ENCODE results near the gene ABLIM2. TPM values are rescaled to one million over a fixed set of nuclear protein-coding genes. Genes with fewer than 3 reads are reported as not detected.

The ABLIM2 gene
- total and polyA plus RNA-seq, 2 of the 13 experiments (the other 11 are each of a cell fraction or from before 2014, with no cell fraction given): 0.20 to 0.37 TPM

DNA sequence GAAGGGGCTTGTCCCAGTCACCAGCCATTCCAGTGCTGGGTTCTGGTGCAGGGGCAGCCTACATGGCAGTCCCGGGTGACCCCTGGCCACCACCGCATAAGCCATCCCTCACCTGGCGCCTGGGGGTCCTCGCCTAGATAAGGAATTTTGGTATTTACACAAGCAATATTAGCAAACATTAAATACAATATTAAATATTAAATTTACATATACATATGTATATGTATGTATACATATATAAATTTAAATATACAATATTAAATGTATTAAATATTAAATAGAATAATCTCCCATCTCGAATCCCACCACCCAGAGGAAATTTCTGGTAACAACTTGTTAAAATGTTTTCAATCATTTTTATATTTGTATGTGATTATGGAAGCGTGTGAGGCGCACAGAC lies 114.4 kb downstream of the ABLIM2 start (continued):
- TF ChIP-seq CBX2 (IDR thresholded peaks at IDR 0.05; ENCODE audit: low read depth, low read length): no peak
- no peak for TF ChIP-seq CBX2 (CRISPR knock-in tag; IDR thresholded peaks at IDR 0.05; ENCODE audit: low read depth)
- TF ChIP-seq, protein P1, sequence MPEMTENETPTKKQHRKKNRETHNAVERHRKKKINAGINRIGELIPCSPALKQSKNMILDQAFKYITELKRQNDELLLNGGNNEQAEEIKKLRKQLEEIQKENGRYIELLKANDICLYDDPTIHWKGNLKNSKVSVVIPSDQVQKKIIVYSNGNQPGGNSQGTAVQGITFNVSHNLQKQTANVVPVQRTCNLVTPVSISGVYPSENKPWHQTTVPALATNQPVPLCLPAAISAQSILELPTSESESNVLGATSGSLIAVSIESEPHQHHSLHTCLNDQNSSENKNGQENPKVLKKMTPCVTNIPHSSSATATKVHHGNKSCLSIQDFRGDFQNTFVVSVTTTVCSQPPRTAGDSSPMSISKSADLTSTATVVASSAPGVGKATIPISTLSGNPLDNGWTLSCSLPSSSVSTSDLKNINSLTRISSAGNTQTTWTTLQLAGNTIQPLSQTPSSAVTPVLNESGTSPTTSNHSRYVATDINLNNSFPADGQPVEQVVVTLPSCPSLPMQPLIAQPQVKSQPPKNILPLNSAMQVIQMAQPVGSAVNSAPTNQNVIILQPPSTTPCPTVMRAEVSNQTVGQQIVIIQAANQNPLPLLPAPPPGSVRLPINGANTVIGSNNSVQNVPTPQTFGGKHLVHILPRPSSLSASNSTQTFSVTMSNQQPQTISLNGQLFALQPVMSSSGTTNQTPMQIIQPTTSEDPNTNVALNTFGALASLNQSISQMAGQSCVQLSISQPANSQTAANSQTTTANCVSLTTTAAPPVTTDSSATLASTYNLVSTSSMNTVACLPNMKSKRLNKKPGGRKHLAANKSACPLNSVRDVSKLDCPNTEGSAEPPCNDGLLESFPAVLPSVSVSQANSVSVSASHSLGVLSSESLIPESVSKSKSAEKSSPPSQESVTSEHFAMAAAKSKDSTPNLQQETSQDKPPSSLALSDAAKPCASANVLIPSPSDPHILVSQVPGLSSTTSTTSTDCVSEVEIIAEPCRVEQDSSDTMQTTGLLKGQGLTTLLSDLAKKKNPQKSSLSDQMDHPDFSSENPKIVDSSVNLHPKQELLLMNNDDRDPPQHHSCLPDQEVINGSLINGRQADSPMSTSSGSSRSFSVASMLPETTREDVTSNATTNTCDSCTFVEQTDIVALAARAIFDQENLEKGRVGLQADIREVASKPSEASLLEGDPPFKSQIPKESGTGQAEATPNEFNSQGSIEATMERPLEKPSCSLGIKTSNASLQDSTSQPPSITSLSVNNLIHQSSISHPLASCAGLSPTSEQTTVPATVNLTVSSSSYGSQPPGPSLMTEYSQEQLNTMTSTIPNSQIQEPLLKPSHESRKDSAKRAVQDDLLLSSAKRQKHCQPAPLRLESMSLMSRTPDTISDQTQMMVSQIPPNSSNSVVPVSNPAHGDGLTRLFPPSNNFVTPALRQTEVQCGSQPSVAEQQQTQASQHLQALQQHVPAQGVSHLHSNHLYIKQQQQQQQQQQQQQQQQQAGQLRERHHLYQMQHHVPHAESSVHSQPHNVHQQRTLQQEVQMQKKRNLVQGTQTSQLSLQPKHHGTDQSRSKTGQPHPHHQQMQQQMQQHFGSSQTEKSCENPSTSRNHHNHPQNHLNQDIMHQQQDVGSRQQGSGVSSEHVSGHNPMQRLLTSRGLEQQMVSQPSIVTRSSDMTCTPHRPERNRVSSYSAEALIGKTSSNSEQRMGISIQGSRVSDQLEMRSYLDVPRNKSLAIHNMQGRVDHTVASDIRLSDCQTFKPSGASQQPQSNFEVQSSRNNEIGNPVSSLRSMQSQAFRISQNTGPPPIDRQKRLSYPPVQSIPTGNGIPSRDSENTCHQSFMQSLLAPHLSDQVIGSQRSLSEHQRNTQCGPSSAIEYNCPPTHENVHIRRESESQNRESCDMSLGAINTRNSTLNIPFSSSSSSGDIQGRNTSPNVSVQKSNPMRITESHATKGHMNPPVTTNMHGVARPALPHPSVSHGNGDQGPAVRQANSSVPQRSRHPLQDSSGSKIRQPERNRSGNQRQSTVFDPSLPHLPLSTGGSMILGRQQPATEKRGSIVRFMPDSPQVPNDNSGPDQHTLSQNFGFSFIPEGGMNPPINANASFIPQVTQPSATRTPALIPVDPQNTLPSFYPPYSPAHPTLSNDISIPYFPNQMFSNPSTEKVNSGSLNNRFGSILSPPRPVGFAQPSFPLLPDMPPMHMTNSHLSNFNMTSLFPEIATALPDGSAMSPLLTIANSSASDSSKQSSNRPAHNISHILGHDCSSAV (CRISPR knock-in tag; IDR thresholded peaks at IDR 0.05; ENCODE audit: borderline replicate concordance): no peak
- no peak for TF ChIP-seq POLR2AphosphoS5 (IDR thresholded peaks at IDR 0.05; ENCODE audit: low read depth, low read length)
- TF ChIP-seq ZNF547 (CRISPR knock-in tag; IDR thresholded peaks at IDR 0.05): no peak
- TF ChIP-seq, protein P2, sequence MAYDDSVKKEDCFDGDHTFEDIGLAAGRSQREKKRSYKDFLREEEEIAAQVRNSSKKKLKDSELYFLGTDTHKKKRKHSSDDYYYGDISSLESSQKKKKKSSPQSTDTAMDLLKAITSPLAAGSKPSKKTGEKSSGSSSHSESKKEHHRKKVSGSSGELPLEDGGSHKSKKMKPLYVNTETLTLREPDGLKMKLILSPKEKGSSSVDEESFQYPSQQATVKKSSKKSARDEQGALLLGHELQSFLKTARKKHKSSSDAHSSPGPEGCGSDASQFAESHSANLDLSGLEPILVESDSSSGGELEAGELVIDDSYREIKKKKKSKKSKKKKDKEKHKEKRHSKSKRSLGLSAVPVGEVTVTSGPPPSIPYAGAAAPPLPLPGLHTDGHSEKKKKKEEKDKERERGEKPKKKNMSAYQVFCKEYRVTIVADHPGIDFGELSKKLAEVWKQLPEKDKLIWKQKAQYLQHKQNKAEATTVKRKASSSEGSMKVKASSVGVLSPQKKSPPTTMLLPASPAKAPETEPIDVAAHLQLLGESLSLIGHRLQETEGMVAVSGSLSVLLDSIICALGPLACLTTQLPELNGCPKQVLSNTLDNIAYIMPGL (CRISPR knock-in tag; IDR thresholded peaks at IDR 0.05; ENCODE audit: borderline replicate concordance in 1 of 2, low read depth in 1 of 2): no peak
- TF ChIP-seq TCF12 (IDR thresholded peaks at IDR 0.05): no peak
- TF ChIP-seq TCF12 (CRISPR knock-in tag; IDR thresholded peaks at IDR 0.05): no peak
- TF ChIP-seq ZSCAN25 (CRISPR knock-in tag; IDR thresholded peaks at IDR 0.05): no peak
- TF ChIP-seq, protein P3, sequence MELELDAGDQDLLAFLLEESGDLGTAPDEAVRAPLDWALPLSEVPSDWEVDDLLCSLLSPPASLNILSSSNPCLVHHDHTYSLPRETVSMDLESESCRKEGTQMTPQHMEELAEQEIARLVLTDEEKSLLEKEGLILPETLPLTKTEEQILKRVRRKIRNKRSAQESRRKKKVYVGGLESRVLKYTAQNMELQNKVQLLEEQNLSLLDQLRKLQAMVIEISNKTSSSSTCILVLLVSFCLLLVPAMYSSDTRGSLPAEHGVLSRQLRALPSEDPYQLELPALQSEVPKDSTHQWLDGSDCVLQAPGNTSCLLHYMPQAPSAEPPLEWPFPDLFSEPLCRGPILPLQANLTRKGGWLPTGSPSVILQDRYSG (CRISPR knock-in tag; IDR thresholded peaks at IDR 0.05): no peak
- no peak for TF ChIP-seq SP4 (CRISPR knock-in tag; IDR thresholded peaks at IDR 0.05)
- no peak for TF ChIP-seq SRF (IDR thresholded peaks at IDR 0.05; ENCODE audit: low read depth, low read length)

Data from HepG2 (cell line).